Measurements from ENCODE around the gene LBR.
"Not testable (repeated sequence)": the region's sequence is repeated elsewhere in the genome, so short reads cannot be mapped to it uniquely, and the experiment has no call there.

Gene LBR

GRCh38 chr1:225422795-225423517, 4.9 kb downstream of the LBR start:
- no peak for DNase-seq (ENCODE audit: low read depth)

GRCh38 chr1:225422031-225422605, 5.7 kb downstream of the LBR start:
- DNase-seq (ENCODE audit: low read depth), result no peak

GRCh38 chr1:225418598-225418997, 9.2 kb downstream of the LBR start:
- no peak for DNase-seq (ENCODE audit: low read depth)

- DNase-seq (ENCODE audit: low read depth), result no peak
Observed at GRCh38 chr1:225418059-225418458, 9.8 kb downstream of the LBR start.

- DNase-seq (ENCODE audit: low read depth), result no peak
Observed at GRCh38 chr1:225415967-225416745, 11.7 kb downstream of the LBR start.

DNA sequence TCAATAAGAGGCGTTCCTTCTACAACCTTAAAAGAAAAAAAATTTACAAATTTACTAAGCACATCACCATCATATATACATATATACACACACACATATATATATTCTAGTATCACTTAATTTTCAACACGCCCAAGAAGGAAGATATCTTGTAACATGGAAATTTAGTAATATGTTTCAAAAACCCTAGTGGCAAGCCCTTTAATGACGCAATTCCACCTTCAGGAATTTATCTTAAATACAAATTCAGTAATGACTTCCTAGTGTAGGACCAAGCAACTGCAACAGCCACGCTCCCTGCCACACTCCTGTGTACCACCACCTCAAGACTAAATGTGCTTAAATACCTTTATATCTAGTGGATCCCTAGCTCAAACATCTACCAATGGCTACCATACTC, 12.5 kb downstream of the LBR start:
- no peak for DNase-seq (ENCODE audit: low read depth)

DNA sequence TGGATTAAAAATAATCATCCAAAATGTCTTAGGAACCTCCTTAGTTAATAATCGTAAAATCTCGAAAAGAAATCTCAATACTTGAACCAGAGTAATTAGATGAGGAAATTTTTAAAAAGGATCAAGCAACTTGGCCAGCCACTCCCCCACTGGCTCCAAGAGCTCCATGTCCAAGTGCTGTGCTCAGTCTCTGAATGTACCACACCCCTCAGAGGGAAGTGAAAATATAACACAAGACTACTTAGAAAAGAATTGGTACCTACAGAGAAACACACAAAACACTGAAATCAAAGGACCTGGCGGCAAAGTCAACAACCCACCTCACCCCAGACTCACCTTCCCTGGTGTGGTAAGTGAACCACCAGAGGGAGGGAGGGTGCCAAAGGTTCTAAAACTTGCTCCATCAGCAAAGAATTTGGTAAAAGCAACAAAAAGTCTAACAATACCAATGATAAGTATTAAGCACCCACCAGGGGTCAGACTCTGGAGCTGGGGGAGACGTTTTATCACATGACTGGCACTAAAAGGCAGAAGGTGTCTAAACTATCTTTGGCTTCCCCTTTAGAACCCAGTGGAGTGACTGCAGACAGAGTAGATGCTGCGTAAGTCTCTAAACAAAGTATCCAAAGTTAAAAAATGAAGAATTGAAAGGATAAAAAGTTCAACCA, 14.0 kb downstream of the LBR start:
- DNase-seq (ENCODE audit: low read depth), result no peak

DNA sequence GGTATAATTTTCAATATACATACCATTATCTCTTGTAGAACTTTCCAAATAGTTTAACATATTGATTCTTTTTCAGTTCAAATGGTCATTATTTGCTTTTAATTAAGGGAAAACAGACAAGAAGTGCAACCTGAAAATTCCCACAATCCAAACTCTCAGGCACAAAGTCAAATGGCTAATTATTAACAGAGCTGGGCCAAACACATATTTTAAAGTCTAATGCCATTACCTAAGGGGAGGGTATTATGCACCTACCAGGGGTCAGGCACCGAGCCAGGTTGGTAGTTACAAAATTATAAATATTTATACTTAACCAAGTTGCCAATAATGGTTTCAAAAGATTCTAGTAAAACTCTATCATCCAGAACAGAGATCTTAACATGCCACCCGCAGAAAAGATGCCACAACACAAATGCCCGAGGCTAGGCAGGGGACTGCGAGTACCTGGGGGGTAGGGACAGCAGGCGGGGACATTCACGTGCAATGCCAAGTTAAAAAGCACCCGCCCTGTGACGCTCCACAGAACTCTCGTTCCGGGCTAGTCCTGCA, 15.0 kb downstream of the LBR start:
- no peak for DNase-seq (ENCODE audit: low read depth)

- no peak for DNase-seq (ENCODE audit: low read depth)
Observed at GRCh38 chr1:225412321-225412720, 15.5 kb downstream of the LBR start.

DNA sequence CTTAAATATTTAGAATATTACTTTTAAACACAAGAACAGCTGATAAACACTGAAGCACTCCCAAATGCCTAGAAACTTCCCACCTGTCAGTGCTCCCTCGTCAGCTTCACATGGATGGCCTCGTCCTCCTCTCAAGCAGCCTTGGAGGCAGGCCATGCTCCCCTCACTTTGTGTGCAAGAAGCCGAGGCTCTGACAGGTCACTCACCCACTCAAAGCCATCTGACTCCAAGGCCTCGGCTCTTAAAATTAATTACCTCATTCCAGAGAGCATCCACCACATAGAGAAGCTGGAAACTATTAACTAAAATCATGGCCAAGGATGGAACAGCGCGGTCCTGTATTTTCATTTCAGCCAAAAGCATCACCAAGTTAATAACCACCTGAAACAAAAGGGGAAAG, 17.8 kb downstream of the LBR start:
- DNase-seq (ENCODE audit: low read depth), result no peak

DNA sequence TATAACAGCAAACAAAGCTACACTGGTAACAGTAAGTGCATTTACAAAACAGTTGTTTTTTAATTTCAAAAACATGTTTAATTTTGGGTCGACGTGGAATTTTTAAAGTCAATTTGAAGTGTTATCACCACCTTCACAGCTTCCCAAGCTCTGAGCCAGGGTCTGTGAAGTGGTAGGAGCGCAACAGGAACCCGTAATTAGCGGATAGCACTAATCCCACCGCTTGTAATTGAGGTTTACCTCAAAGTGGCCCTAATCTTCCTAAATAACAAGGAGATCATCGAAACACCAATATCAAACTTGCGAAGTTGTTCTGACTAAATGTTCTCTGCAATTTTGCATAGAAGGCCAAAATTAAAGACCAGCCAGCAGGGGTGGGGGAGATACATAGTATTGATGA, 18.8 kb downstream of the LBR start:
- DNase-seq (ENCODE audit: low read depth), result no peak

GRCh38 chr1:225408249-225408648, 19.6 kb downstream of the LBR start:
- no peak for DNase-seq (ENCODE audit: low read depth)

DNA sequence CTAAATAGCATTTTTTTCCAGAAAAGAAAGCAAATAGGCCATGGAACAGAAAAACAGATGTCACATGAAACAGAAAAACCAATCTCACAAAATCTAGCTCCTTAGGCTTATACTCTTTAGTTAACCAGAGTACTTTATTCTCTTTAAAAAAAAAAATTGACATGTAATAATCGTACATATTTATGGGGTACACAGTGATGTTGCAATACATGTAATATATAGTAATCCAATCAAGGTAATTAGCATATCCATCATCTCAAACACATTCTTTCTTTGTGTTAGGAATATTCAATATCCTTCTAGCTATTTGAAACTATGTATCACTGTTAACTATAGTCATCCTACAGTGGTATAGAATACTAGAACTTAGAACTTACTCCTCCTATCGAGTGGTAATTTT, 20.1 kb downstream of the LBR start:
- DNase-seq (ENCODE audit: low read depth), result no peak

DNA sequence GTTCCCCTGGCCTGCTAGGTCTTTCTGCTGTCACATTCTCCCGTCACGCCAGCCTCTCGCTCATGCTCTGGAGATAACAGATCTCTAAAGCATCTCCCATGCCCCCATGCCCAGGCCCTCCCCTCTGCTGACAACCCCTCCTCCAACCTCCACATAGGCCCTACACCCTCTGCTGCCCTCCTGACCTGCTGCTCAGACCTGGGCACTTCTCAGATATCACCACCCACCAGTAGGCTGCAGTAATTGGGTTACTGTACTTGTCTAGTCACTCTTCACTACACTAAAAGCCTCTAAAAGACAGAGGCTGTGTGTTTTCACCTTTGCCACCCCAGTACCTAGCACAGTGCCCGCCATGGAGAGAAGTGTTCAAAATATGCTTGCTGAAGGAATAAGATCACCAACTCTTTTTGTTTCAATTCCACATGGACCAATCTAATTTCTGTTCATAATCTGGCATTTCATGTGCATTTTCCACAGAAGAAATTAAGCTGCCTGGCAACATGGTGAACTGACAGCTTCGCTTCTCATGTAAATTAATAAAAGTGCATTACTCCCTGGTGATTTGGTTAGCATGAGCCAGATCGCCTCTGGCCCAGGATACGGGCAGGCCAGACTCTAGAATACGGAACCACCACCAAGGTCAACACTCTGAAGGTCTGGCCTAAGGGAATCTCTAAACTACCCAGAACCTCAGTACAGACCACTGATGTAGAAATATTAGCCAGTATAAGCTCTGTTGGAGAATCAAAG, 20.7 kb downstream of the LBR start:
- DNase-seq (ENCODE audit: low read depth), result no peak

- no peak for DNase-seq (ENCODE audit: low read depth)
Observed at GRCh38 chr1:225400968-225401367, 26.9 kb downstream of the LBR start.

- DNase-seq (ENCODE audit: low read depth), result no peak
Observed at GRCh38 chr1:225396357-225396756, 31.5 kb downstream of the LBR start.

DNA sequence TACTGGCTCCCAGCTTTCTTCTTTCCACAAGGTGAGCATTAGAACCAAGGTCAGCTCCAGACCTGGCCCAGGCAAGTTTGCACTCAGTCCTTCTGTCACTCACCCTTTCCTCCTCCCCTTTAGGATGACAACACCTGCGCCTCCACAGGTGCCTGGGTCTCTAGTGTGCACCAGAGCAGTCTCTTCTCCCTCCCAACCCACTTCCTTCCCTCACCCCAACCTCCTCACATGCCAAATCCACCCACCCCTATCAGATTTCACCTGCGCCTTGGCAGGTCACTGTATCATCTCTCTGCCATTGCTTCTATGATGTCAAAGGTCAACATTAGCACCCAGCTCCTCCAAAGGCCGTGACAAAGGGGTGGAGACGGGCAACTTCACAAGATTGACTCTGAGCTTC, 38.0 kb downstream of the LBR start:
- no peak for DNase-seq (ENCODE audit: low read depth)

DNA sequence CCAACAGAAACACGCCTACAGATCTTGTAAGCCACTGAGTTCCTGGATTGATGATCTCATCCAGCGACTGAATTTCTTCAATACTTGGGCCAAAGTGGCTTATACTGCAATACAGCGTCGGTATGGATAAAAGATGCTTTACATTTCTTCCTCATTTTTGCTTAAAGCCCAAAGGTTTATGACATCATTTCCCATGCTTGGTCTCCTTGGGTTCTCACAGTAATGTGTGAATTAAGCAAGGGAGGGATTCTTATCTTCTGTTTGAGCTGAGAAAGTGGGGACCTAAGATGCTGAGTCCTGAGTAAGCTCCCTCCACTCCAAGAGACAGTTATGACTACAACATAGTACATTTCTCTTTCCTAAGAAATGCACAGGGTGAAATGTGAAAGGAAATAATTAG, 39.5 kb downstream of the LBR start:
- DNase-seq (ENCODE audit: low read depth), result no peak

DNA sequence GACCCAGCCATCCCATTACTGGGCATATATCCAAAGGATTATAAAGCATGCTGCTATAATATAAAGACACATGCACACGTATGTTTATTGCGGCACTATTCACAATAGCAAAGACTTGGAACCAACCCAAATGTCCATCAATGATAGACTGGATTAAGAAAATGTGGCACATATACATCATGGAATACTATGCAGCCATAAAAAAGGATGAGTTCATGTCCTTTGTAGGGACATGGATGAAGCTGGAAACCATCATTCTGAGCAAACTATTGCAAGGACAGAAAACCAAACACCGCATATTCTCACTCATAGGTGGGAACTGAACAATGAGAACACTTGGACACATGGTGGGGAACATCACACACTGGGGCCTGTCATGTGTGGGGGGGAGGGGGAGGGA, 41.0 kb downstream of the LBR start:
- DNase-seq (ENCODE audit: low read depth), result not testable (repeated sequence)

DNA sequence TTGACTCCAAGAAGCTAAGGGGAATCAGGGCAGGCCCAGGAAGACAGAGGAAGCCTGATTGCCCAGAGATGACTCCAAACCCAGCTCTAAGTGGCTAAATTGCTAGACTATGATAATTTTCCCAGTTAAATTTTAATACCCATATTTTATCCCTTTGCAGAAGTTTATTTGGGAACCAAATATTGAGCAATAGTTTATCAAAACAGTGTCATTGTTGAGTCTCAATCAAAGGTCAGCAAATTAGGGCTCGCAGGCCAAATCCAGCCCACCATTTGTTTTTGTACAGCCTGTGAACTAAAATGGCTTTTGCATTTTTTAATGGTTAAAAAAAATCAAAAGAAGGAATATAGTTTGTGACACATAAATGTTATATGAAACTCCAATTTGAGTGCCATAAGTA, 47.1 kb downstream of the LBR start:
- DNase-seq (ENCODE audit: low read depth), result no peak

DNA sequence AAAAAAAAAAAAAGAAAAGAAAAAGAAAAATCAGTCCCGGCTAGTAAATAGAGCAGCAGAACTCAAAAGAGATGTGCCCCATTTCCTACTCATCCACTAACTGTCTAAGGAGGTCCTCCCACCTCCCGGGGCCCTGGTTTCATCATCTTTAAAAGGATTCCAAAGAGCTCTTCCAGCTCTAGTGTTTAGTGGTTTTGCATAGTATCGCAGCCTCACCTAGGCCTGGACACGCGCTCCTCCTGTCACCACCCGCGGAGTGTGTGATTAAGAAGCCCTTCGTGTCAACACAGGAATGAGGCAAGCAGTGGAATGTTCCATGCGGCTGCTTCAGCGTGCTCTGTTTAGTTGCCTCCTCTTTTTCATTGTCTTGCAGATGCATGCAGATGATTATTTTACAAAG, 49.0 kb downstream of the LBR start:
- no peak for DNase-seq (ENCODE audit: low read depth)

- DNase-seq (ENCODE audit: low read depth), result no peak
Observed at GRCh38 chr1:225374996-225375395, 52.8 kb downstream of the LBR start.

All from stimulated activated CD8-positive, alpha-beta memory T cell treated with anti-CD3 and anti-CD28 coated beads, Interleukin-12 subunit alpha, Interleukin-12 subunit beta, amount 100 ng/mL, for 1 hour (primary cell).